SKM-1 treated with dmso at 0.1 percent for 144 hours (cell line): Measurements from ENCODE around the gene FNIP1.
"Not testable (repeated sequence)": the region's sequence is repeated elsewhere in the genome, so short reads cannot be mapped to it uniquely, and the experiment has no call there.

ENCODE experiments used
- DNase-seq: peaks from one replicate; lab custom pipeline; 2025; ENCODE audit not compliant: unreplicated experiment; lab: John Stamatoyannopoulos, UW

FNIP1 gene

DNA sequence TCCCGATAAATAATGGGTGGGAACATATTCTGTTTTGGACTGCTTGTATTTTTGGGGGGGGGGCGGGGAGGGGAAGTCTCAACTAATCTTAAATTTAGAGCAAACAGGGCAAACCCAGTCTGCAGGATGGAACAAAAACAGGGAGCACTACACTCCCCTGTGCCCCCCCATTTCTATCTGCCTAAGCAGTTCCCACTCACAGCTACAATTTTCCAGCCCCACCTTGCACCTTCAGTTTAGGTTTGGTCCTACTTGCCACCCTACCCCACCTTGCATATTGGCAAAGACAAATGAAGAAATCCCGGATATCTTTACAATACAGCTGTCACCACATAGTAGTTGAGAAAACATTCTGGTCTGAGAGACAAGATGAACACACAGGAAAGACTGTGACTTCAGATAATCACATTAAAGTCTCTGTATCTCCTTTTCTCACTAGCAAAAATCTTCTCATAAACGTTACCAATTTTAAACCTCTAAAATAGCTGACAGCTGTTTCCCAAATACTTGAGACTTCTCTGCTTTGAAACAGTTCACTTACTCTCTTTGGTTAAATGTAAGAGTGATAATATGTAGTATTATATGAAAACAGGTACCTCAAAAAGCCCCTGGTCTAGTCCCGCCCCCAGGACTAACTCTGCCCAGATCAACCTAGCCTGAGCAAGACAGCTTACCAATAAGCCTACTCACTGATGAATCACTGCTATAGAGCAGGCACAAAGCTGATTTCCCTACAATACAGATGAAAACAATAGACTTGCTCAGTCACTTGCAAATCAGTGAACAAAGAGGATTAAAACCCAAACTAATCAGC, 156.6 kb downstream of the FNIP1 start:
- DNase-seq: no peak

GRCh38 chr5:131639148-131639547, 157.7 kb downstream of the FNIP1 start:
- no peak for DNase-seq

- no peak for DNase-seq
Measured at GRCh38 chr5:131637694-131638093, 159.1 kb downstream of the FNIP1 start.

DNA sequence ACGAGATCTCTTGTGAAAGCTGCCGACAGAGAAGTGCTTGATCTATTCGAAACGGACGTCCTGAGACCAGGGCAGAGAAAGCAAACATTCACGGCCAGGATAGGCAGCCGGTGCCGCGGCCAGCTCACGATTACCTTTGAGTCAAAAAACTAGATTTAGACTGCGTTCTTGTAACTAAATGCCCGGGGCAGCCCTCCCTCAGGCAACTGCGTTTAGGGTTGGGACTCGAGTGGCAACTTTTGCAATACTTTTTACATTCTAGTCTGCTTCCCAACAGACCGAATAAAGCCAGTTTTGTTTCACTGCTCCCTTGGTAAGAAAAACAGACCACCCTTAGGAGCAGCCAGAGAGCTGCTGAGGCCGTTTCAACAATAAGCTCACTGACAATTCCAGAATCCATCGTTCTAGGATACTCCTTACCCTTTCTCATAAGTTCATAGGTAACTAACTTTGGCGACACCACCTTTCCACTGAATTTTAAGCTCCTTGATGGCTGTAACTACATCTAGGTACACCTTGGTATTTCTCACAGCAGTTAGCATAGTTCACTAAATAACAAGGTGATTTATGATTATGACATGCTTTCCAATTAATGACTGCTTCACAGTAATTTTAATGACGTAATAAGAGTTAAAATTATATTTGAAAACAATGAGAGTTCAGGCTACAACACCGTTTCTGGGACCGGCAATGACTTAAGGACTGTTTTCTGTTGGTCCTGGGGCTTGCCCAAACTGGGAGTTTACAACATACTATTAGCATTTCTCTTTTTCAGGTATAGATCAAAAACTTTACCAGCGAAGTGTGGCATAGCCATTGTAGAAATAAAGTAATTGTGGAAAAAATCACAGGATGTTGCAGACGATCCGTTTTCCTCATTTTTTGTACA, 160.9 kb downstream of the FNIP1 start:
- DNase-seq: peak; percentile 55

- peak; percentile 99 for DNase-seq
Measured at GRCh38 chr5:131634996-131635683, 161.7 kb downstream of the FNIP1 start, which contains the start of gene RAPGEF6. Gene RAPGEF6 (minus strand): TSS chr5:131635229. CDS start chr5:131635030, 199 bp downstream.

DNA sequence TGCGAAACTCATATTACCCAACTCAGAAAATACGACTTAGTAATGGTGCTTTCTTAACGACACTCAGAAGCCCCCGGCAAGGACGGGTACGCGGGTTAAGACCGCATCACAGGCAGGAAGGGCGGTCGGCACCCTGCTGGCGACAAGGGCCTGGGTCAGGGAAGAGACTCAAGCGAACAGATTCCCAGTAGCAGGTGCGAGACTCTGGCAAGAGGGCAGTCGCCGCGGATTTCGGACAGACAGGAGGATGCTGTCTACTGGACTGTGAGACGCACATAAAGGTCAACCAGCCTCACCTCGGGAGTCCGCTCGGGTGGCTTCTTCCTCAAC, 162.2 kb downstream of the FNIP1 start:
- DNase-seq: peak; percentile 32

DNA sequence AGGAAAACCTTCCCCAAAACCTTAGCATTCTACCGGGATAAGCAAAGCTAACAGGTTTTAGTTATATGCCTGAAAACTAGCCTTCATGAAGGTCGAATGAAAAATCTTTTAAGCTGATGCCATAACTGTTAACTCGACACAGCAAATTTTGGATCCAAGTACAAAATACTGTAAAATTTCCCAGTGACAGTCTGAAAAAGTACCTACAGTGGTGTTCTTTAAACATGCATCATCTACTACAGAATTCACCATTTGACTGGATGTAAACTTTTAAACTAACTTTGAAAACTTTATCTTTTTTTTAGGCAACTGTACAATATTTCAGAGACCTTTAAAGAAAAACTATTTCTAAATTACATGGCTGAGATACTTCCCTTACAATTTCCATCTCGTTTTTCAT, 162.6 kb downstream of the FNIP1 start:
- DNase-seq: no peak

GRCh38 chr5:131633830-131634229, 163.0 kb downstream of the FNIP1 start:
- no peak for DNase-seq

GRCh38 chr5:131630963-131631350, 165.9 kb downstream of the FNIP1 start:
- DNase-seq: no peak

GRCh38 chr5:131630208-131630962, 166.4 kb downstream of the FNIP1 start:
- no peak for DNase-seq

- DNase-seq: no peak
Measured at GRCh38 chr5:131628990-131629389, 167.8 kb downstream of the FNIP1 start.

GRCh38 chr5:131627207-131627865, 169.5 kb downstream of the FNIP1 start:
- DNase-seq: no peak

DNA sequence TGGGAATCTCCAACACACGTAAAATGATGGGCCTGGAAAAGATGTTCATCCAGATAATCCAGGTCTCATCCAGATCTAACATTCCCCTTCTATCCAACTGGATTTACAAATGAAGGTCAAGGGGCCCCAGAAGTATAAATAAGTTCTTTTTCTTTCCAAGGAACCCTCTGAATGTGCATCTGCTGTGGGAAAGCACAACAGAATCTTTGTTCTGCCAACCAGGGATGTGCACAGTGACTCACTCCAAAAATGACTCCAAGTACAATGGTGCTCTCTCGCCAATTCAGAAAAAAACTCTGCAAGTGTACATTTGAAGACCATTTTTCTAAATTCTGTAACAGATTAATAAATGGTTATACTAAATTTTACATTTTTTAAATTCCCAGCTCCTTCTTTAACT, 174.2 kb downstream of the FNIP1 start:
- no peak for DNase-seq

DNA sequence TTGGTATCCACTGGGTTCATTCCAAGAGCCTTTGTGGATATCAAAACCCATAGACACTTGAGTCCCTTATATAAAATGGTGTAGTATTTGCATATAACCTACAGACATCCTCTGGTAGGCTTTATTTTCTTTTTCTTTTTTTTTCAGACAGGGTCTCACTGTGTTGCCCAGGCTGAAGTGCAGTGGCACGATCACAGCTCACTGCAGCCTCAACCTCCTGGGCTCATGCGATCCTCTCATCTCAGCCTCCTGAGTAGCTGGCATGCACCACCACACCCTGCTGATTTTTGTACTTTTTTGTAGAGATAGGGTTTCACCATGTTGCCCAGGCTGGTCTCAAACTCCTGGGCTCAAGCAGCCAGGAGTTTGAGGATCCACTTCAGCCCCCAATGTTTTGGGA, 175.7 kb downstream of the FNIP1 start:
- not testable (repeated sequence) for DNase-seq

GRCh38 chr5:131619102-131619501, 177.7 kb downstream of the FNIP1 start:
- no peak for DNase-seq

DNA sequence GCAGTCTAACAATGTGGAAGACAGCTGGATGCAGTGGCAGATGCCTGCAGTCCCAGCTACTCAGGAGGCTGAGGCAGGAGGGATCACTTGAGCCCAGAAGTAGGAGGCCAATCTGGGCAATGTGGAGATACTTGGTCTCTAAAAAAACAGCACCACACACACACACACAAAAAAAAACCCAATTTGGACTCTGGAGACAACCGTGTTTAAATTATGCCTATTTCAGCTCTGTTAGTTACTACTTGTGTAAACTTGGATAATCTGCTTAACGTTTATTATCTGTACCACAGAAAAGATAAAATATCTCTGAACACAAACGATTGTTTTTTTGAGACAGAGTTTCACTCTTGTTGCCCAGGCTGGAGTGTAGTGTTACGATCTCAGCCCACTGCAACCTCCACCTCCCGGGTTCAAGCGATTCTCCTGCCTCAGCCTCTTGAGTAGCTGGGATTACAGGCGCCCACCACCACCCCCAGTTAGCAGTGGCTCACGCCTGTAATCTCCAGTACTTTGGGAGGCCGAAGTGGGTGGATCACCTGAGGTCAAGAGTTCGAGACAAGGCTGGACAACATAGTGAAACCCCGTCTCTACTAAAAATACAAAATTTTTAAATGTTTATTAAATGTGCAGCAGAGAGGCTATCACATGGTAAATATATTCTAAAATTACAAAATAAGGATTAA, 179.5 kb downstream of the FNIP1 start:
- no peak for DNase-seq

GRCh38 chr5:131615957-131616356, 180.9 kb downstream of the FNIP1 start:
- peak; percentile 12 for DNase-seq

DNA sequence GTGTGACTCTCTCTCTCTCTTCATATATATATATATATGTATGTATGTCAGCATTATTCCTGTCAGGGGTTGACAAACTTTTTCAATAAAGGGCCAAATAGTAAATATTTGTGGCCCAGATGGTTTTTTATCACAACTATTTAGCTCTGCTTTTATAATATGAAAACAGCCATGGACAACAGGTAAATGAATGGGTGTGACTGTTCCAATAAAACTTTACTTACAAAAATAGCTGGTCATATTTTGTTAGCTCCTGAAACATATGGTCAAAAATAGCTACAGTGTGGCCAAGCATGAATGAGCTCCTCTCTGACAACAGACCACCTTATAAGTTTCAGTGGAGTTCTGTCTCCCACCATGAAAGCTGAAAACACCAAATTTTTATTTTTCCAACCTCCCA, 183.4 kb downstream of the FNIP1 start:
- DNase-seq: no peak

GRCh38 chr5:131611064-131611381, 185.8 kb downstream of the FNIP1 start:
- DNase-seq: no peak
